Choroid plexus epithelial cell (primary cell): ENCODE measurements around the gene ISM1.

Experiments used
- DNase-seq: peaks from one replicate; pipeline ENCODE4 v3.0.0-alpha.2; 2010; ENCODE audit warnings: low read depth
- H3K4me3 ChIP-seq: 2 replicates; pipeline ENCODE4 v1.5.1; 2011; ENCODE audit warnings: low read depth, mild to moderate bottlenecking, control low read depth, low read length, moderate library complexity
- CTCF ChIP-seq: conservative IDR thresholded peaks from 2 replicates; pipeline ENCODE4 v1.5.1; 2011; ENCODE audit warnings: low read depth, mild to moderate bottlenecking, control low read depth, inconsistent platforms, low read length, moderate library complexity

ISM1 gene

GRCh38 chr20:13341737-13342393, 120.8 kb downstream of the ISM1 start:
- no peak for TF ChIP-seq CTCF
- no peak for DNase-seq
- H3K4me3 ChIP-seq = no peak overlapping the region

- H3K4me3 ChIP-seq = no peak overlapping the region
- no peak for TF ChIP-seq CTCF
- DNase-seq = no peak
These were observed 121.6 kb downstream of the ISM1 start for GRCh38 chr20:13342469-13343242.

- no peak for DNase-seq
- no peak overlapping the region for H3K4me3 ChIP-seq
- no peak for TF ChIP-seq CTCF
These were observed 123.6 kb downstream of the ISM1 start for GRCh38 chr20:13344671-13345070.

GRCh38 chr20:13348311-13349234, 127.5 kb downstream of the ISM1 start:
- peak overlapping the region; percentile 33 for H3K4me3 ChIP-seq
- DNase-seq = peak; percentile 52
- no peak for TF ChIP-seq CTCF

- DNase-seq = peak; percentile 30
- TF ChIP-seq CTCF = no peak
- H3K4me3 ChIP-seq = peak overlapping the region; percentile 33
These were observed 128.1 kb downstream of the ISM1 start for GRCh38 chr20:13349235-13349604.
